Measurements from ENCODE around the gene PFN4. TPM values are rescaled to one million over a fixed set of nuclear protein-coding genes. Genes with fewer than 3 reads are reported as not detected.
"Not testable (repeated sequence)": the region's sequence is repeated elsewhere in the genome, so short reads cannot be mapped to it uniquely, and the experiment has no call there.

The PFN4 gene
- total RNA-seq, 4 donors from 2014 or later = not detected

DNA sequence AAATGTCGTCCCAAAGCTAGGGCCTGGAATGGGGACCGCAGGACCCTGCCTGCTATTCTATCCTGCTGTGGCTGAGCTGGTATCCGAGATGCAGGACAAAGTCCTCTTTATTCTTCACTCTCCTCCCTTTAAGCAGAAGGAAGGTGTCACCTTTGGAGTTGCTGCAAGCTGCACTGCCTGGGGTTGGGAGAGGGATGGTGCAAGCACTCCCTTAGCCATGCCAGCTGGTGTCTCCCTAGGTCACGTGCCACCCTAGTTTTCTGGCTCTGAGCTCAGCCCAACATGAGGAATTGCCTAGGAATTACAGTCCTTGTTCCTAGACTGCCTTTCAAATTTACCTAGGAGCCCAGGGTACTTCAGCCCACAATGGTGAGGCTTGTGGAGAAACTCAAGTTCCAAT lies 30.3 kb upstream of the PFN4 start:
- H3K27me3 ChIP-seq = no peaks in the 10 kb centered on the region
- intact Hi-C loops (cut with DNase I; ENCODE audit: low total_unique reads) = no loop called here
- H3K4me3 ChIP-seq = no peak overlapping the region
- no peaks in the 10 kb centered on the region for H3K9me3 ChIP-seq
- DNase-seq = no peak
- peaks cover 0 to 24% of the 10 kb centered on the region in 2 donors for H3K36me3 ChIP-seq
- in situ Hi-C loops (cut with MboI; ENCODE audit: low sequenced_read_pairs in 4 of 4) = no loop called here
- H3K4me1 ChIP-seq = no peaks in the 10 kb centered on the region
- no peak for TF ChIP-seq POLR2A (IDR thresholded peaks at IDR 0.05)
- TF ChIP-seq, protein P1, sequence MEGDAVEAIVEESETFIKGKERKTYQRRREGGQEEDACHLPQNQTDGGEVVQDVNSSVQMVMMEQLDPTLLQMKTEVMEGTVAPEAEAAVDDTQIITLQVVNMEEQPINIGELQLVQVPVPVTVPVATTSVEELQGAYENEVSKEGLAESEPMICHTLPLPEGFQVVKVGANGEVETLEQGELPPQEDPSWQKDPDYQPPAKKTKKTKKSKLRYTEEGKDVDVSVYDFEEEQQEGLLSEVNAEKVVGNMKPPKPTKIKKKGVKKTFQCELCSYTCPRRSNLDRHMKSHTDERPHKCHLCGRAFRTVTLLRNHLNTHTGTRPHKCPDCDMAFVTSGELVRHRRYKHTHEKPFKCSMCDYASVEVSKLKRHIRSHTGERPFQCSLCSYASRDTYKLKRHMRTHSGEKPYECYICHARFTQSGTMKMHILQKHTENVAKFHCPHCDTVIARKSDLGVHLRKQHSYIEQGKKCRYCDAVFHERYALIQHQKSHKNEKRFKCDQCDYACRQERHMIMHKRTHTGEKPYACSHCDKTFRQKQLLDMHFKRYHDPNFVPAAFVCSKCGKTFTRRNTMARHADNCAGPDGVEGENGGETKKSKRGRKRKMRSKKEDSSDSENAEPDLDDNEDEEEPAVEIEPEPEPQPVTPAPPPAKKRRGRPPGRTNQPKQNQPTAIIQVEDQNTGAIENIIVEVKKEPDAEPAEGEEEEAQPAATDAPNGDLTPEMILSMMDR (IDR thresholded peaks at IDR 0.05 in 4 of 5, conservative IDR thresholded peaks at IDR 0.05 in 1 of 5) = no peak
- H3K27ac ChIP-seq = no peak overlapping the region
- no peak for ATAC-seq

DNA sequence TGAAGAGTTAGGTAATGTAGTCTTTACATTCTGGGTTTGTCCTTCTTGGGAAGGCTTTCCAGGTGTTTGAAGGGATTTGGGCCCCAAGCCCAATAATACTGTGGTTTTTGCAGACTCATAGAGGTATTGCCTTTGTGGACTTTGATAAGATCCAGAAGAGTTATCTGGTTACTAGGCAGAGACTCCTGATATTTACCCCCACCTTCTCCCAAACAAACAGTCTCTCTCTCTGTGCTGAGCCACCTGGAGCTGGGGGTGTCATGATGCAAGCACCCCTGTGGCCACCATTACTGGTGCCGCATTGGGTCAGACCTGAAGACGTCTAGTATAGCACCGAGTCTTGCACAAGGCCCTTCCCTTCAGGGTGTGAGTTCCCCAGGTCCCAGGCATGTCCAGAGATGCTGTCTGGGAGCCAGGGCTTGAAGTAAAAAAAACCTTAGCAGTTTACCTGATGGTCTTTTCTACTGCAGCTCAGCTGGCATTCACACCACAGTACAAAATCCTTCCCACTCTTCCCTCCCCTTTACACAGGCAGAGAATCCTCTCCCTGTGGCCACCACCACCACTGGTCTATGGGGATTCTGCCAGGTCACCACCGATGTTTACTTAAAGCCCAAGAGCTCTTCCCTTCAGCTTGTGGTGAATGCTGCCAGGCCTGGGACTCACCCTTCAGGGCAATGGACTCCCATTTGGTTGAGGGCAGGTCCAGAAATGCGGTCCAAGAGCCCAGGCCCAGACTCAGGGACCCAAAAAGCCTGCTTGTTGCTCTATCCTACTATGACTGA lies 29.5 kb upstream of the PFN4 start:
- DNase-seq = no peak
- TF ChIP-seq, protein P1 (IDR thresholded peaks at IDR 0.05 in 4 of 5, conservative IDR thresholded peaks at IDR 0.05 in 1 of 5) = no peak
- TF ChIP-seq POLR2A (IDR thresholded peaks at IDR 0.05) = no peak
- no peaks in the 10 kb centered on the region for H3K9me3 ChIP-seq
- ATAC-seq = no peak
- peaks cover 0 to 31% of the 10 kb centered on the region in 2 donors for H3K36me3 ChIP-seq
- H3K4me3 ChIP-seq = no peak overlapping the region
- no peaks in the 10 kb centered on the region for H3K4me1 ChIP-seq
- H3K27ac ChIP-seq = no peak overlapping the region
- H3K27me3 ChIP-seq = no peaks in the 10 kb centered on the region
- in situ Hi-C loops (cut with MboI; ENCODE audit: low sequenced_read_pairs in 4 of 4) = no loop called here
- intact Hi-C loops (cut with DNase I; ENCODE audit: low total_unique reads) = no loop called here

DNA sequence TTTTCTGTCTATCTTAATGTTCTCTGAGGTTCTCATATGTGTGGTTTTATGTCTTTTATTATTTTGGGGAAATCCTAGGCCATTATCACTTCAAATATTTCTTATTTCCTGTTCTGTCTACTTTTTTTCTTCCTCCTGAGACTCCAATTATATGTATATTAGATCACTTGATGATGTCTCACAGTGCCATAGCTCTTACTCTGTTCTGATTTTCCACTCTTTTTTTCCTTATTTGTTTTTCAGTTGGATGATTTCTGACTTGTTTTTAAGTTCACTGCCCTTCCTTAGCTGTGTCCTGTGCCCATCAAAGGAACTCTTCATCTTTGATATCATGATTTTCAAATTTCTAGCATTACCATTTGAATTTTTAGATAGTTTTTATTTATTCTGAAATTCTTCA lies 24.2 kb upstream of the PFN4 start:
- DNase-seq (no peak), ATAC-seq (no peak)
- intact Hi-C loops (cut with DNase I; ENCODE audit: low total_unique reads) = no loop called here
- H3K4me1 ChIP-seq = no peaks in the 10 kb centered on the region
- peaks cover 0 to 40% of the 10 kb centered on the region in 2 donors for H3K36me3 ChIP-seq
- TF ChIP-seq POLR2A (IDR thresholded peaks at IDR 0.05) = no peak
- TF ChIP-seq, protein P1 (IDR thresholded peaks at IDR 0.05 in 4 of 5, conservative IDR thresholded peaks at IDR 0.05 in 1 of 5) = no peak
- H3K9me3 ChIP-seq = no peaks in the 10 kb centered on the region
- H3K27ac ChIP-seq = no peak overlapping the region
- no peaks in the 10 kb centered on the region for H3K27me3 ChIP-seq
- no peak overlapping the region for H3K4me3 ChIP-seq
- in situ Hi-C loops (cut with MboI; ENCODE audit: low sequenced_read_pairs in 4 of 4) = no loop called here

DNA sequence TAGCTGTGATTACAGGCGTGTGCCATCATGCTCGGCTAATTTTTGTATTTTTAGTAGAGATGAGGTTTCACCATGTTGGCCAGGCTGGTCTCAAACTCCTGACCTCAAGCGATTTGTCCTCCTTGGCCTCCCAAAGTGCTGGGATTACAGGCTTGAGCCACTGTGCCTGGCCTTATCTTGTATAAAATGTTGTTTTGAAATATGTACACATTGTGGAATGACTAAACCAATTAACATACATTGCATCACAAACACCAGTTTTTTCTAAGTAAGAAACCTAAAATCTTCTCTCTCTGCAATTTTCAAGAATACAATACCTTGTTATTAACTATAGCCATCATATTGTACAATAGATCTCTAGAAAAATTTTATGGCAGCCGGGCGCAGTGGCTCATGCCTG lies 17.2 kb upstream of the PFN4 start:
- in situ Hi-C loops (cut with MboI; ENCODE audit: low sequenced_read_pairs in 4 of 4); H3K9me3 ChIP-seq; H3K27ac ChIP-seq; DNase-seq; H3K4me3 ChIP-seq; ATAC-seq; intact Hi-C loops (cut with DNase I; ENCODE audit: low total_unique reads); H3K36me3 ChIP-seq; H3K4me1 ChIP-seq; H3K27me3 ChIP-seq: not testable (repeated sequence)

DNA sequence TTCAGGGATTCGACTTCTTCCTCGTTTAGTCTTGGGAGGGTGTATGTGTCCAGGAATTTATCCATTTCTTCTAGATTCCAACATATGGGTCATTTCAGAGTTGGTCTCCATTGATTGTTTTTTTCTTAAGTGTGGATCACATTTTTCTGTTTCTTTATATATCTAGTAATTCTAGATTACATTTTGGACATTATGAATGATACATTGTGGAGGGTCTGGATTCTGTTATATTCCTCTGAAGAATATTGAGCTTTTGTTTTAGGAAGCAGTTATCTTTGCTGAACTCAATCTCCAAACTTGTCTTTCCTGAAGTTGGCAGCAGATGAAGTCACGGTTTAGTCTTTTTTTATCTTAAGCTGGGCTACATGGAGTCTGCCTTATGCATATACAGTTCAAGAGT lies 9.4 kb upstream of the PFN4 start:
- TF ChIP-seq, protein P1 (IDR thresholded peaks at IDR 0.05 in 4 of 5, conservative IDR thresholded peaks at IDR 0.05 in 1 of 5) = no peak
- TF ChIP-seq POLR2A (IDR thresholded peaks at IDR 0.05) = no peak
- in situ Hi-C loops (cut with MboI; ENCODE audit: low sequenced_read_pairs in 4 of 4) = no loop called here
- intact Hi-C loops (cut with DNase I; ENCODE audit: low total_unique reads) = no loop called here
- peaks cover 0 to 5% of the 10 kb centered on the region in 2 donors for H3K4me1 ChIP-seq
- DNase-seq = no peak
- no peak overlapping the region for H3K4me3 ChIP-seq
- H3K36me3 ChIP-seq = no peaks in the 10 kb centered on the region
- no peak overlapping the region for H3K27ac ChIP-seq
- no peak for ATAC-seq
- no peaks in the 10 kb centered on the region for H3K27me3 ChIP-seq
- no peaks in the 10 kb centered on the region for H3K9me3 ChIP-seq
